DND-41 (cell line): Measurements from ENCODE around the gene FBXO9.

ENCODE experiments used
- CTCF ChIP-seq: IDR thresholded peaks from 2 replicates; pipeline ENCODE4 v1.5.1; 2012; ENCODE audit warnings: borderline replicate concordance, low read length, moderate library complexity, mild to moderate bottlenecking; ENCODE audit not compliant: poor library complexity, severe bottlenecking; ENCODE audit errors: extremely low read depth
- EZH2 ChIP-seq: IDR thresholded peaks from 3 replicates; pipeline ENCODE4 v1.6.1; 2012; ENCODE audit warnings: borderline replicate concordance, low read depth, mild to moderate bottlenecking, moderate library complexity, low read length, inconsistent platforms; ENCODE audit not compliant: severe bottlenecking

- TF ChIP-seq CTCF (no peak), EZH2 (no peak)
Measured at GRCh38 chr6:53059648-53060589, 5.3 kb upstream of the FBXO9 start.
